Amniotic stem cell (primary cell): ENCODE results near the gene MCHR2.
A peak's percentile ranks its signal among the peaks of the same experiment; 100 is the strongest.
"Not testable (repeated sequence)": the region's sequence is repeated elsewhere in the genome, so short reads cannot be mapped to it uniquely, and the experiment has no call there.

ENCODE experiments used
- DNase-seq: peaks from one replicate; lab custom pipeline; 2025; lab: John Stamatoyannopoulos, UW

MCHR2 gene

GRCh38 chr6:99993533-99994251 is at the start of gene MCHR2:
Gene MCHR2, minus strand, starts transcription at chr6:99994223. Its CDS starts 38,076 bp downstream, at chr6:99956147.
- no peak for DNase-seq

- DNase-seq: not testable (repeated sequence)
Measured at GRCh38 chr6:100038546-100038945, 44.5 kb upstream of the MCHR2 start.

- no peak for DNase-seq
Measured at GRCh38 chr6:100035873-100036653, 42.0 kb upstream of the MCHR2 start.

GRCh38 chr6:100023798-100024197 is 29.8 kb upstream of the MCHR2 start:
- DNase-seq: no peak

GRCh38 chr6:100022847-100023246 is 28.8 kb upstream of the MCHR2 start:
- DNase-seq: no peak

GRCh38 chr6:100008857-100009256 is 14.8 kb upstream of the MCHR2 start:
- no peak for DNase-seq

GRCh38 chr6:100001915-100002388 is 7.9 kb upstream of the MCHR2 start:
- DNase-seq: peak; percentile 43

- no peak for DNase-seq
Measured at GRCh38 chr6:99997141-99997540, 3.1 kb upstream of the MCHR2 start.

GRCh38 chr6:99995916-99996315 is 1.9 kb upstream of the MCHR2 start:
- no peak for DNase-seq

- no peak for DNase-seq
Measured at GRCh38 chr6:99993146-99993532, 884 bp downstream of the MCHR2 start.

GRCh38 chr6:99991955-99992354 is 2.1 kb downstream of the MCHR2 start:
- DNase-seq: no peak

GRCh38 chr6:99980741-99981140 is 13.3 kb downstream of the MCHR2 start:
- no peak for DNase-seq

- DNase-seq: no peak
Measured at GRCh38 chr6:99979953-99980352, 14.1 kb downstream of the MCHR2 start.

- DNase-seq: no peak
Measured at GRCh38 chr6:99967052-99967451, 27.0 kb downstream of the MCHR2 start.

GRCh38 chr6:99960027-99960426 is 34.0 kb downstream of the MCHR2 start:
- DNase-seq: no peak

GRCh38 chr6:99951016-99951805 is 42.8 kb downstream of the MCHR2 start:
- DNase-seq: no peak

GRCh38 chr6:99946005-99946404 is 48.0 kb downstream of the MCHR2 start:
- no peak for DNase-seq

GRCh38 chr6:99943846-99944245 is 50.2 kb downstream of the MCHR2 start:
- no peak for DNase-seq

GRCh38 chr6:99940582-99940981 is 53.4 kb downstream of the MCHR2 start:
- no peak for DNase-seq

- DNase-seq: peak; percentile 28
Measured at GRCh38 chr6:99933129-99933528, 60.9 kb downstream of the MCHR2 start.

- no peak for DNase-seq
Measured at GRCh38 chr6:99912657-99913056, 81.4 kb downstream of the MCHR2 start.
